Effector CD8-positive, alpha-beta T cell (primary cell): Measurements from ENCODE around the gene LRTM2.

ENCODE experiments used
- DNase-seq: peaks from one replicate; lab custom pipeline; 2025; lab: John Stamatoyannopoulos, UW

The LRTM2 gene

DNA sequence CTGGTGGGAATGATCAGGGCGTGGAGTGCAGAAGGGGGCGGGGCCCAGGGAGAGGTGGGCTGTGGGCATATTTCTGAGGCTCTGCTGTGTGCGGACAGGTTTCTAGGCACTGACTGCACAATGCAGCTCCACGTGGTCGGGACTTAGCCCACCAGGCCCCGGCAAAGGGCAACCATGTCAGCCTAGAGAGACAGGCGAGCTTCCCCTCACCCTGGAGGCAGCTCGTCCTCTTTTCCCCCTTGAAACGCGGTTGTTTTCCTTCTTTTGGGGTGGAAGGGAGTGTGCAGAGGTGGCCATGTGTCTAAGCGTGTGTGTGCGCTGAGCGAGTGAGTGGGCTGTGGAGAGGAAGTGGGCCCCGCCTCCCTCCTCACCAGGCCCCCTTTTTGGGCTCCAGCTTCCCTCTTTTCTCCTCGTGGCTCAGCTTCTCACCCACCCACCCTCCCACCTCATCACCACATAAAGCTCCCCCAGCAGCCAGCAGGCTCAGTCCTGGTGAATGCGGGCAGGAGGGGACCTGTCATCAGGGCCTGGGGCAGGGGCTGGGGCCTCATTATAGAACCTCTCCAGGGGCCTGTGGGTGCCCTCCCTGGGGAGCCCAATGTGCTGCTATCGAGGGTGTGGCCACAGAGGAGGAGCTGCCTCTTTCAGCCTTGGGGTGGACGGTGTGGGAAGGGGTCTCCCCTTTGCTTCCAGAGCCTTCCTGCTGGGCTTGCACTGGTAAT, 22.0 kb downstream of the LRTM2 start:
- DNase-seq = no peak

DNA sequence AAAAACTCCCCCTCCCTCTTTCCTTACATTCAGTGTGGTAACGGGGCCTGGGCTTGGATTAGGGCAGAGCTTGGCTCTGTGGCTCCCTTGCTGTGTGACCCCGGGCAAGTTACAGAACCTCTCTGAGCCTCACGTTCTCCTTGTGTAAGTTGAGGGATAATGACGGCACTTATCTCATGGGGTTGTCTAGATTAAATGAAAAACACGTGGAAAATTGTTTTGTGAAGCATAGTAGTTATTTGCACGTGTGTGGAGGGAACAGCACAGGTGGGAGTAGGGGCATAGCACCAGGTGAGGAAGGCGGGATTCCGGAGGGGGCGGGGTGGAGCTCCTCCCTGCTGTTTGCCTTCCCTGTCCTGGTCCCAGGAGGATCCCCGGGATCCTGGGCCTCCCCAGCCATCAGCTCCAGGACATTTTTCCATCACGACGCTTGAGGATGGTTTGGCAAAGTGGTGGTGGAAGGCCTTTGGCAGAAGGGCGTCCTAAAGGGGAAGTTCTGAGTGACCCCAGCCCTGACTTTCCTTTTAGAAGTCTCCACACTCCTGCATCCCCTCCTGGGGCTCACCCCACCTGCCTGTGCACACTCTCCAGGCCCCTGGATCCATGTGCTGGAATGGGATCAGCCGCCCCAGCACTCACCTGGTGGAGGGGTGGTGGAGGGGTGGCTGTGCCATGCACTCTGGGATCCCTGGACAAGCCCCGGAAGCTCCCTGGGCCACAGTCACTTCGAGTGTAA, 22.7 kb downstream of the LRTM2 start:
- no peak for DNase-seq

DNA sequence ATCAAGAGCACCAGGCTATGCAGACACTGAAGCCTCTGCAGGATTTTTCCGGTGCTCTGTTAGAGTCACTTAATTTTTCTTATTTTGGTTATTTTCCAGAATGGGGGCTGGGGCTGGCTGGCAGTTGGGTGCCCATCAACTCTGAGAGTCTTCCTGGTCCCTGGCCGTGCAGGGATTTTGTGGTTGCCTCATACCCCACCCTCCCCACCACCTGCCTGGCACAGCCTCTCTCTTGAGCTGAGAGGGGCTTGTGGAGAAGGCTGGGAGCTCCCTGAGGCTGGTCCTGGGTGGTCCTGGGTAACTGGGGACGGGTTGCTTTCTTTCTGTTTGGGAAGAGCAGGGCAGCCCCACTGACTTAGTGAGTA, 23.3 kb downstream of the LRTM2 start:
- DNase-seq = no peak

DNA sequence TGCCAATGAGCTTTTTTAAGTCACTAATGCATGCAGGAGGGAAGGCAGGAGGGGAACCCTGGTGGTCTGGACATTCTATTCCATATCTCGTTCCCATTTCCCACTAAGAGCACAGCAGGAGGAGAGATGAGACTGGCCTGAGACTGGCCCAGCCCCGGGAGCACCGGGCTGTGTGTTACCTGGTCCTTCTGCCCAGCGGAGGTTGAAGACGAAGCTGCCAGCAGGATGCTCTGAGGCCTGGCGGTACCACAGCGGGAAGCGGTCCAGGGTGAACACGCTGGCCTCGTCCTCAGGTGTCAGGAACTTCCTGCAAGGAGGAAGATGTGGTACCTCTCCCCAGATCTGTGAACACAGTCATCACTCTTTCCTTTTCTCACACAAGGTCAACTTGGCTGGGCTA, 23.9 kb downstream of the LRTM2 start:
- no peak for DNase-seq

DNA sequence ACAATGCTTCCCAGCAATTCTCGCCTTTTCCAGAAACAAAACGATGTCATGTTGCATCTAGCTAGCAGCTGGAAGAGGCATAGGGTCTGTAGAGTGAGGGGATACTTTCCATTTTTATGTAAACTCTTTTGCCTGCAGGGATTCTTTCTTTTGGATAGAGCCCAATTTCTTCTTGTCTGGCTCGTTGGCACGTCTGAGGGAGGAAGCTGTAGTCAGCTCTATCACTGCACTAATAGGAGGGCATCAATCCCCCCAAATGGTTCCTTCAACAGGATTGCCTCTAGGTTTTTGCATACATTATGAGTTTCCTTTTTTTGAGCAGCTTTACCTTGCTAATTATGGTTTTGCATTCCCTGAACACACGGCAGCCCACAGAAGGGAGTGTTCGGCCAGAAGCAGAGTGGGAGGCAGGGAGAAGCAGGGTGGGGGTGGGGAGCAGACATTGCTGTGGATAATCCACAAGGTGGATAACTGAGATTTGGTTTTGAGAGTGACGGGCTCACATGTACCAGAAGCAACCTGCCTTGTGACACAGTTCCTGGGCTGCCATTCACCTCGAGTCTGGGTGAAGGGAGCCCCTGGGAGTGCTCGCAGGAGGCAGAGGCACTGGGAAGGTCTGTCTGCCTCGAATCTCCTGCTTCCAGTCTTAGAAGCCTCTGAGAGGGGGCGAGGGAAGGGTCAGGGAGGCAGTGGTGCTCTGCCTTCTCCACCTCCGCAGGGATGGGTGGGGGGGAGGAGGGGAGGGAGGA, 24.5 kb downstream of the LRTM2 start:
- DNase-seq = no peak

DNA sequence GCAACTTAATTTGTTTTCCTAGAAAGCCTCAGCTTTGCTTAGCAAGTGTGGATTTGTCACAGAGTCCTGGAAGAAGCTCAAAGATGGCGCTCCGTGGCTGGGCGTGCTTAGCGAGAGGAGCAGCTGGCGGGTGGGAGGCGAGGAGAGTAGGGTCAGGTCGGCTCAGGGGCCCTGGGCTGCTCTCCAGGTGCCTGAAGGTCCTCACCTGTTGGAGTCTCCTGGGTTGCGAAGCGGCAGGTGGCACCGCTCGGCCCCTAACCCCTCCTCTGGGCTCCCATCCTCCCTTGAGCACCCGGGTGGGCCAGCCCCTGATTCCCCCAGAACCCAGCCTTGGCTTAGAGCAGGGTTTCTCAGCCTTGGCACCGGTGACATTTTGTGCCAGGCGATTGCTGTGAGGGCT, 25.1 kb downstream of the LRTM2 start:
- no peak for DNase-seq

DNA sequence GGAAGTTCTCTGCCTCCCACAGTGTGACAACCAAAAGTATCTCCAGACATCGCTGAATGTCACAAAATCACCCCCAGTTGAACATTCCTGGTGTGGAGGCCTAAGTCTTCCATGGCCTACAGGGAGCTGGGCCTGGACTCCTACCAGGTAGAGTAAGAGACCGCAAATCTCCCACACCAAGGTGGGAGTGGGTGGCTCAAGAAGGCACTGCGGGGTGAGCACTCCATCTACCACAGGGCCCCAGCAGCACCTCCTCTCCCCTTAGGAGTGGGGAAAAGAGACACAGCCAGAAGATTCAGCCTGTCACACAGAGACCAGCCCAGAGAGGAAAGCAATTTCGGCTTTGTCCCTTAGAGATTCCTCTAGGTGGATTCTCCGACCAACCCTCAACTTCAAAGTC, 25.5 kb downstream of the LRTM2 start:
- DNase-seq = no peak

DNA sequence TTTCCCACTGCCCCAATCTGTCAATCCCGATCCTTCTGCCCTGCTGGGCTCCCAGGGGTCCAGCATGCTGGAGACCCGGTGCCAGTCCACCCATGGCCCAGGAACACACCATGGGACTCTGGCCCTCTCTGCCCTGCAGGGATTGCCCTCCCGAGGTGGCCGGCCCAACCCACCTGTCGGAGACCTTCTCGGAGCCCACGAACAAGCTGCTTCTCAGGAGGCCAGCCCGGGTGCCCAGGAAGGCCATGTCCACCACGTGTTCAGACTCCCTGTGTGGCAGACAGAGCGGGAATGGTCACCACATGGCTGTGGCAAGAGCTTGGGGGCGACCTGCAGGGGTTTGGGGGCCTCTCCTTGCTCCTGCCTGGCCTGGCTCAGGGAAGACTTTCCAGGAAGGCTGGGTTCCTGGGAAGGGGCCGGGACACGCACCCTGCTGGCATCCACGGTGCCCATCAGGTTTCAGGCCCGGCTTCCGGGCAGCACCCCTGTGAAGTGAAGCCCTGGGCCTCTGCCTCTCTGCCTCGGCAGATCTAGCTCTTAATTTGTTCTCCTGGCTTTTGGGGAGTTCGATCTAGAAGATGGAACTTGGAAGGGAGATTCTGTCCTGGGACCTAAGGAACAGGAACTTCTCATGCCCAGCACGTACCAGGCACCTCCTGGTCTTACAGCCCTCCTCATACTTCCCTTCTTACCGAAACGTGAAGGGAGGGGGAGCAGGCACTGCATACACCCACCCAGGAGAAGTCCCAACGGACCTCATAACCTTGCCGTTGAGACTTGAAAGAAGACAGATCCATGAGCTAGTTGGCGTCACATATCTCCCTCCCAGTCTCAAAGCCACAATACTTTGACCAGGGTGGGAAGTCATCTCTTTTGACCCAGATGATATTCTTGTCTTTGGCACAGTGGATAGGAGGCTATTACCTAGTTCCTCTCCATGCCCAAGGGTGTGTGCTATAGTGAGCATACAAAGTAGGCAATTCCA, 26.3 kb downstream of the LRTM2 start:
- DNase-seq = no peak

DNA sequence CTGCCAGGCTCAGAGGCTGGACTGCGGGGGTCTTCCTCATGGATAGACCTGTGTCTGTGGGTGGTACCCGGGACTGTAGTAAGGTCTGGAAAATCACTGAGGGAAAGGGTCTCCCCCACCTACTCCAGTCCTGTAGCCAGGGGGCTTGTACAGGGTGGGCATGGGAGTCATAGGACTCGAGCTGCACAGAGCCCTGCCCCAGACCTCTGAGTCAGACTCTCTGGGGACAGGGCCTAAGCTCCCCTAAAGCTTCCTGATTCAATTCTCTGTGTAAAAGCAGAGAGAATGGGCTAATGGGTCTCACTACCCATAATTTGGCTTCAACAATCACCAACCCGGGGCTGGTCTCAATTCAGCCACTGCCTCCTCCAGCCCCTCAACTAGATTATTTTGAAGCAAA, 27.0 kb downstream of the LRTM2 start:
- no peak for DNase-seq

DNA sequence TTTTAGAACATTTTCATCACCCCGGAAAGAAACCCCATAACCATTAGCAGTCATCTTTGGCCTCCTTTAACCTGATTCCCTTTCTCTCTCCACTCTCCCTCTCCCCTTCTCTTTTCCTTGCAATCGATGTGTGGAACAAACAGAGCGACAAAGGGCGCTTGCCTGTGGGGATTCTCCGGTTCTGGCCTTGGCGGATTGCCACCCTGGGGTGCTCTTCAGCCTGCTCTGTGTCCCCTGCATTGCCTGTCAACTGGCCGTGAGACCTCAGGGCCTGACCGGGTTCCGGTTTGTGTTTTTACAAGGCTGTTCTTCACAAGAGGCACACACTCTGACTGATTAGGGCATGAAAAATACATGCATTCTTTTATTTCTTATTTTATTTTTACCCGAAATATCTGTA, 27.8 kb downstream of the LRTM2 start:
- DNase-seq = no peak

DNA sequence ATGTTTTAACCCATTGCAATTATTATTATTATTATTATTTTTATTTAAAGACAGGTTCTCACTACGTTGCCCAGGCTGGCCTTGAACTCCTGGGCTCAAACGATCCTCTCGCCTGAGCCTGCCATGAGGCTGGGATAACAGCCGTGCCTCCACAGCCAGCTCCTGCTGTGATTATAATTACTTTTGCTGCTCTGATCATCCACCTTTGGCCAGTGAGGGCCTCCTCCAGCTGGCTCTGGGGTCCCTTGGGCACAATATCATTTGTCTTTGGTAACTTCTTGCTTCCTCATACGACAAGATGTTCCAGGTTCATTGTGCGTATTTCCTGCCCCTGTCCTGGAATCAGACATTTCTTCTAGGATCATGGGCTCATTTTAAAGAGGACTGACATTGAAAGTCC, 28.4 kb downstream of the LRTM2 start:
- no peak for DNase-seq

DNA sequence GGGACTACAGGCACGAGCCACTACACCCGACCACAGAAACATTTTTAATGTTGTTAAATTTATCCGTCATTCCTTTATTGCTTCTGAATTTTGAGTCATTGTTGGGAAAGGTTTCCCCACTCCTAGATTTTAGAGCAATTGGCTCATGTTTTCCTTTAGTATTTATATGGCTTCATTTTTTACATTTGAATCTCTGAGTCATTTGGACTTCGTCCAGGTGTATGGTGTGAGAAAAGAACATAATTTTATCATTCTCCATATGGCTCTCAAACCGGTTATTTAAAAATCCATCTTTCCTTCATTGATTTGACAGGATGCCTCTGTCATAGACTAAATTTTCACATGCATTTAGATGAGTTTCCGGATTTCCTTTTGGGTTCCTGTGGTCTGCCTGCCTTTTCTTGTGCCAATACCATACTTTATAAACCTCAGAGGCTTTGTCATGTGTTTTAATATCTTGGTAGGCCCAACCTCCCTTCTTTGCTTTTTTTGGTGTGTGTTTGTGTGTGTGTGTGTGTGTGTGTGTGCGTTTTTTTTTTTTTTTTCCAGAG, 30.9 kb downstream of the LRTM2 start:
- no peak for DNase-seq

DNA sequence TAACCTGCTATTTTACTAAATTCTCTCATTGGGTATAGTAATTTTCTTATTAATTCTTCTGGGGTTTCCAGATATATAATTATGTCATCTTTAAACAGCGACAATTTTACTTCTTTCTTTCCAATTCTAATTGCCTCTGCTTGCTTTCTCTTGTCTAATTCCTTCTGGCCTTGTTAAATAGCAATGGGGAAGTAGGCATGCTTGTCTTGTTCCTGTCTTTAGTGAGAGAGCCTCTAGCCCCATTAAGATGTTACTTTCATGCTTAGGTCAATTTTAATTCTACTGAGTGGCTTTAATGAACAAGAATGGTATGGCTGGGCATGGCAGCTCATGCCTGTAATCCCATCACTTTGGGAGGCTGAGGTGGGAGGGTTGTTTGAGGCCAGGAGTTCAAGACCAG, 31.7 kb downstream of the LRTM2 start:
- no peak for DNase-seq

DNA sequence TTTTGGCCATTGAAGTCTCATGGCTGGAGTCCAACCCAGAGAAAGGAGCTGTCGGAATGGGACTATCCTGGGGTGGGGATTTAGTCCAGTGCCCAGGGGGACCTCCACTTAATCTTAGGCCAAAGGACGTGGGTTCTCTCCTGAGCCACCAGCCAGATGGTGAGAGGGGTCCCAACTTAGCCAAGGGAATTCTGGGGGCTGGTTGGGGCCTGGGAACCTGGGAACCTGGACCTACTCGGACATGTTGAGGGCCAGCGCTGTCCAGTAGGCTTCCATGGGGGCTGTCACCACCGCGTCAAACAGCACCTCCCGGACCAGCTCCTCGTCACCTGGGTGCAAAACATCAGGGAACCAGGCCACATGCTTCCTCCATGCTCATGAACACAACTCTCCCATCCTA, 33.4 kb downstream of the LRTM2 start:
- no peak for DNase-seq

DNA sequence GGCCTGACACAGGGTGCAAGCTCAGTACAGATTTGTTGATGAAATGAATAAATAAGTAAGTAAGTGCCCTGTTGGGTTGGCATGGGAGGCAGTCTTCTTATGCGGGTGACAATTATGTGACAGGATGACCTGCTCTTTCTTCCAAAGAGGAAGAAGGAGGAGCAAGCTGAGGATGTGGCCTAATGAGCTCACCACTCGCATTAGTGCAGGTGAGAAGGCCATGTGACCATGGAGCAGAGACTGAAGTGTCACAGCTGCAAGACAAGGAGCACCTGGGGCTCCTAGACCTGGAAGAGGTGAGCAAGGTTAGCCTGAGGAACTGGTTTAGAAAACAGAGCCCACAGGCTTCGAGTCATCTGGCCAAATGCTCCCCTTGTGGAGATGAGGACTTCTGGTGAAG, 34.9 kb downstream of the LRTM2 start:
- DNase-seq = no peak

DNA sequence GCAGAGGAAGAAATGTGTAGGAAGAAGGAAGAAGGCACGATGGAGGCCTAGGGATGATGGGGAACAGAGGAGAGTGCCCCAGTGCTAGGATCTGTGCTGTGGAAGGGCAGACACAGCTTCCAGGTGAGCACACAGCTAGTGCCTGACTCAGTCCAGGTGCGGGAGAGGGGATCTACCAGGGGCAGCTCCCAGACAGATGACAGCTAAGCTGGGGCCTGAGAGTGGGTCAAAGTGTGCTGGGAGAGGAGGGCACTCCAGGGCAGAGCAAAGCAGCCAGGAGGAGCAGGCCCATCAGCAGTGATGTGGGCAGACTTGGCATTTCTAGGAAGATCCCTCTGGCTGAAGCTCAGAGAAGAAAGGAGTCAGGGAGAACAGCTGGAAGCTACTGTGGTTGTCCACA, 36.7 kb downstream of the LRTM2 start:
- DNase-seq = no peak

DNA sequence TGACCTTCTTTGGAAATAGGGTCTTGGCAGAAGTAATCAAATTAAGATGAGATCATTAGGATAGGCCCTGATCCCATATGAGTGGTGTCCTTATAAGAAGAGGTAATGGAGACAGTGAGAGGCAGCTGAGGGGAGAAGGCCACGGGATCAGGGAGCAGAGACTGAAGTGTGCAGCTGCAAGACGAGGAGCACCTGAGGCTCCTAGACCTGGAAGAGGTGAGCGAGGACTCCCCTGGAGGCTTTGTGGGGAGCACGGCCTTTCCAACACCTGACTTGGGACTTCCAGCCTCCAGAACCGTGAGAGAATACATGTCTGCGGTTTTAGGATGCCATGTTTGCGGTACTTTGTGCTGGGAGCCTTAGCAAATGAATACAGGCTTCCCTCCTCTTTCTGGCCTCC, 37.5 kb downstream of the LRTM2 start:
- no peak for DNase-seq

DNA sequence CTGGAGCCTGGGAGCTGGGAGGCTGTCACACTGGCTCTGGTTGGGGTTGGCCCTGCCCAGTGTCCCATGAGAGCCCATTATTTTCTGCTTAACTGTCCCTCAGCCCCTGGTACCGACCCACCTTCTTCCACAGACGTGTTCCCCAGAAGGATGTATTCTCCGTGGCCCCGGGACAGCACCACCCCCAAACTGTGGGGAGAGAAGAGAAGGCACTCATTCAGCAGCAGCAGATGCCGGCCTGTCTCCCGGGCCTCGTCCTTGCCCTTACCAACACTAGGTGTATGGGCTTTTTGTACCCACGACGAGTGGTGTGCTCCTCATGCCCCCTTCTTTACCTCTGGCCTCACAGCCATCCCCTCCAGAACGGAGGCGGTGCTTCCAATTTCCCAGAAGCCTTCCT, 38.1 kb downstream of the LRTM2 start:
- no peak for DNase-seq

DNA sequence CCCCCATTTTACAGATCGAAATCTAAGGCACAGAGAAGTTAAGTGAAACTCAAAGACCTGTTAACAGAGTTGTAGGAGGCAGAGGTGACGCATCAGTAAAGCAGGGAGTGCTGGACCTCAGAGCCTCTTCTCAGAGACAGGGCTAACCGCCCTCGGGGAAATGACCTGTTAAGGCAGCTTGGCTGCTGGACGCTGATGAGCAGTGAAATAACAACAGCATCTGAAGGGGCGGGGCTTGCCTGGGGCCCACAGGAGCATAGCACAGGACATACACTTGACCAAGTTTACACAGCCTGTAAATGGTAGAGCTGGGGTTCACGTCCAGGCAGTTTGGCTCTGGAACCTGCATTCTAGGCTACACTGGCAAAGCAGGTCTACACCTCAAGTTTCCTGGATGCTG, 39.3 kb downstream of the LRTM2 start:
- DNase-seq = no peak

DNA sequence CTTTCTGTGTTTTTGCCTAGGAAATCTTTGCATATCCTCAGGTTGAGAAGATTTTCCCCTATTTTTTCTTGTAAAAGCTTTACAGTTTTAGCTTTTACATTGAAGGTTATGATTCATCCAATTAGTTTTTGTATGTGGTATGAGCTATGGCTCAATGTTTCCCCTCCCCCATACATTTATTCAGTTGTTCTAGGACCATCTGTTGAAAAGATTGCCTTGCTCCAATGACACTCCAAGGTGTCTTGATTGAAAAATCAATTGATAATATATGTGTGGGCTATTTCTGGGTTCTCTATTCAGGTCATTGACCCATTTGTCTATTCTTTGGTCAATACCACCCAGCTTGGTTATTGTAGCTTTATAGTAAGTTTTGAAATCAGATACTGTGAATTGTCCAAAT, 42.6 kb downstream of the LRTM2 start:
- DNase-seq = no peak

DNA sequence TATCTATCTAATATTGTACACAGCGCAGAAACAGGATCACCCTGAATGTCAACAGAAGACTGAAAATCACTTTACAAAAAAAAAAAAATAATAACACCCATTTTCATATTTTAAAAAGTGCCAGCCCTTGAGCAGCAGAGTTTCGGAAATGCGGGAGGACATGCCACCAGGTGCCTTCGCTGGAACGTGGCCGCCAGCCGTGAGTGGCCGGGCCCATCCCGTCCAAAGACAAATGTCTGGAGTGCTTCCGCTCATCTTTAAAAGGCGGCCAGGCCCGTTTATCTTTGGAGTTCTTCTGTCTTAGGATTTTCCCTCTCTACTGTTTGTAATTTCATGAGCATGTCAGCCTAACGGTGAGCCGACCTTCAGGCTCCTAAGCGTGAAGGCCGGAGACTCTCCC, 43.5 kb downstream of the LRTM2 start:
- no peak for DNase-seq

DNA sequence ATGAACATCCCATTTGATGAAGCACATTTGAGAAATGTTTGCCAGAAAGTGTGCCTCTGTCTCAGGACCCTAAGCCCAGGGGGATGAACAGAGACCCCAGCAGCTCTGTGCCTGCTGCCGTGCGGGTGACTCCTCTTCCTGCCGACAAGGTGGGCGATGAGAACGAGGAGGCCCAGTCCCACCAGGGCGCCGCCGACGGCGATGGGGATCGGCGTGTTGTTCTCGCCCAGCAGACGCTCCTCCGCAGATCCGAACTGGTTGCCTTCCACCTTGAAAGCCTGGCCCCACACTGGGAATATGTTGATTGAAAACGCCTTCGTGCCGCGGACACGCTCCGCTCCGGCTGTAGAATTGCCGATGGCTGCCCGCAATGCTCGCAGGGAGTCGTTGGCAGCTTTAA, 44.1 kb downstream of the LRTM2 start:
- no peak for DNase-seq
